H9 (cell line): ENCODE results near the gene GRIN2A. TPM values are rescaled to one million over a fixed set of nuclear protein-coding genes. Genes with fewer than 3 reads are reported as not detected.

Experiments
- DNase-seq: peaks from one replicate; pipeline ENCODE4 v3.0.0-alpha.2; 2017
- H2AFZ ChIP-seq: one replicate; pipeline ENCODE4 v1.6.1; 2013; ENCODE audit warnings: mild to moderate bottlenecking, low read length, control low read depth, moderate library complexity
- H2AK5ac ChIP-seq: 2 replicates; pipeline ENCODE4 v1.6.1; 2013; ENCODE audit warnings: low read length, control low read depth, mixed read lengths; ENCODE audit not compliant: insufficient read length
- H2BK120ac ChIP-seq: one replicate; pipeline ENCODE4 v1.6.1; 2013; ENCODE audit warnings: low read depth, mild to moderate bottlenecking, low read length, control low read depth, inconsistent platforms; ENCODE audit not compliant: poor library complexity, severe bottlenecking
- H2BK12ac ChIP-seq: 2 replicates; pipeline ENCODE4 v1.6.1; 2013; ENCODE audit warnings: low read length, control low read depth, mixed read lengths, low read depth; ENCODE audit not compliant: insufficient read length
- H2BK15ac ChIP-seq: 2 replicates; pipeline ENCODE4 v1.6.1; 2013; ENCODE audit warnings: low read depth, low read length, control low read depth
- H2BK20ac ChIP-seq: one replicate; pipeline ENCODE4 v1.6.1; 2013; ENCODE audit warnings: low read depth, mild to moderate bottlenecking, low read length, control low read depth, inconsistent platforms; ENCODE audit not compliant: poor library complexity, severe bottlenecking
- H2BK5ac ChIP-seq: 2 replicates; pipeline ENCODE4 v1.6.1; 2013; ENCODE audit warnings: low read length, control low read depth, mixed read lengths; ENCODE audit not compliant: insufficient read length
- H3K14ac ChIP-seq: 2 replicates; pipeline ENCODE4 v1.6.1; 2013; ENCODE audit warnings: low read length, control low read depth; ENCODE audit not compliant: insufficient read depth
- H3K18ac ChIP-seq: 2 replicates; pipeline ENCODE4 v1.6.1; 2013; ENCODE audit warnings: low read depth, mild to moderate bottlenecking, mixed read lengths, low read length, control low read depth; ENCODE audit not compliant: insufficient read length
- H3K23ac ChIP-seq: 2 replicates; pipeline ENCODE4 v1.6.1; 2013; ENCODE audit warnings: low read length, control low read depth, mixed read lengths, low read depth; ENCODE audit not compliant: insufficient read length
- H3K23me2 ChIP-seq: 2 replicates; pipeline ENCODE4 v1.6.1; 2013; ENCODE audit warnings: low read depth, mild to moderate bottlenecking, mixed read lengths, low read length, control low read depth; ENCODE audit not compliant: insufficient read length, poor library complexity, severe bottlenecking
- H3K27ac ChIP-seq: 2 replicates; pipeline ENCODE4 v1.5.1; 2013; ENCODE audit warnings: low read length, control low read depth, mixed read lengths, low read depth; ENCODE audit not compliant: insufficient read length
- H3K27me3 ChIP-seq: 2 replicates; pipeline ENCODE4 v1.6.1; 2013; ENCODE audit warnings: low read length, control low read depth, inconsistent platforms; ENCODE audit not compliant: insufficient read depth
- H3K4ac ChIP-seq: 2 replicates; pipeline ENCODE4 v1.6.1; 2013; ENCODE audit warnings: low read depth, mild to moderate bottlenecking, control low read depth, inconsistent platforms, low read length, moderate library complexity
- H3K4me1 ChIP-seq: 2 replicates; pipeline ENCODE4 v1.6.1; 2013; ENCODE audit warnings: low read length, control low read depth, inconsistent platforms; ENCODE audit not compliant: insufficient read depth
- H3K4me2 ChIP-seq: 2 replicates; pipeline ENCODE4 v1.6.1; 2013; ENCODE audit warnings: low read length, control low read depth, mixed read lengths; ENCODE audit not compliant: insufficient read length, insufficient read depth
- H3K56ac ChIP-seq: 2 replicates; pipeline ENCODE4 v1.6.1; 2013; ENCODE audit warnings: low read depth, mild to moderate bottlenecking, mixed read lengths, low read length, control low read depth; ENCODE audit not compliant: insufficient read length
- H3K79me1 ChIP-seq: 2 replicates; pipeline ENCODE4 v1.6.1; 2013; ENCODE audit warnings: low read depth, mild to moderate bottlenecking, moderate library complexity, low read length, control low read depth, inconsistent platforms; ENCODE audit not compliant: insufficient read depth, poor library complexity, severe bottlenecking
- H3K79me2 ChIP-seq: 2 replicates; pipeline ENCODE4 v1.6.1; 2013; ENCODE audit warnings: low read length, control low read depth, inconsistent platforms; ENCODE audit not compliant: insufficient read depth
- H3K9ac ChIP-seq: 2 replicates; pipeline ENCODE4 v1.6.1; 2013; ENCODE audit warnings: low read length, control low read depth, mixed read lengths; ENCODE audit not compliant: insufficient read length; ENCODE audit errors: extremely low read depth
- H3K9me3 ChIP-seq: one replicate; pipeline ENCODE4 v1.6.1; 2013; ENCODE audit warnings: low read depth, low read length, inconsistent platforms; ENCODE audit not compliant: control insufficient read depth
- H3T11ph ChIP-seq: one replicate; pipeline ENCODE4 v1.6.1; 2013; ENCODE audit warnings: mild to moderate bottlenecking, low read length, control low read depth, inconsistent platforms
- H4K20me1 ChIP-seq: one replicate; pipeline ENCODE4 v1.6.1; 2013; ENCODE audit not compliant: control insufficient read depth, insufficient read length, insufficient read depth
- H4K5ac ChIP-seq: 2 replicates; pipeline ENCODE4 v1.6.1; 2013; ENCODE audit warnings: low read depth, mild to moderate bottlenecking, mixed read lengths, low read length, control low read depth; ENCODE audit not compliant: insufficient read length
- H4K8ac ChIP-seq: replicated peaks from 2 replicates; pipeline ENCODE4 v1.6.1; 2013; ENCODE audit warnings: low read length, control low read depth, mixed read lengths, low read depth; ENCODE audit not compliant: insufficient read length
- H4K91ac ChIP-seq: 2 replicates; pipeline ENCODE4 v1.6.1; 2013; ENCODE audit warnings: low read depth, mild to moderate bottlenecking, moderate library complexity, mixed read lengths, low read length, control low read depth; ENCODE audit not compliant: insufficient read length
- H3K27ac Mint-ChIP-seq, 3 experiments: 2 replicates in 2 of 3; 3 replicates in 1 of 3; pipeline ENCODE4 v1.8.0; 2020 to 2021; ENCODE audit warnings: mixed read lengths in 3 of 3, mild to moderate bottlenecking in 1 of 3, moderate library complexity in 1 of 3
- H3K27me3 Mint-ChIP-seq: 2 replicates; pipeline ENCODE4 v1.8.0; 2021; ENCODE audit warnings: low read depth, mild to moderate bottlenecking, moderate library complexity, mixed read lengths
- H3K36me3 Mint-ChIP-seq, 3 experiments: 2 replicates in 2 of 3; 3 replicates in 1 of 3; pipeline ENCODE4 v1.8.0; 2020 to 2021; ENCODE audit warnings: low read depth in 3 of 3, mixed read lengths in 3 of 3; ENCODE audit not compliant: insufficient read depth in 1 of 3
- H3K4me1 Mint-ChIP-seq, 2 experiments: 2 replicates each; pipeline ENCODE4 v1.8.0; 2020; ENCODE audit warnings: mixed read lengths in 2 of 2
- H3K4me3 Mint-ChIP-seq, 2 experiments: 2 replicates in 1 of 2; 3 replicates in 1 of 2; pipeline ENCODE4 v1.8.0; 2020 to 2021; ENCODE audit warnings: mild to moderate bottlenecking in 2 of 2, mixed read lengths in 2 of 2, moderate library complexity in 1 of 2
- H3K9me3 Mint-ChIP-seq, 2 experiments: 2 replicates in 1 of 2; 3 replicates in 1 of 2; pipeline ENCODE4 v1.8.0; 2020; ENCODE audit warnings: mild to moderate bottlenecking in 2 of 2, mixed read lengths in 2 of 2, moderate library complexity in 1 of 2
- CTCF ChIP-seq: fragments of 200-600 bp; sonication (generic); conservative IDR thresholded peaks from 3 replicates; pipeline ENCODE4 v1.8.0; 2021; ENCODE audit warnings: antibody characterized with exemption, mild to moderate bottlenecking
- WGBS: extraction: QIAGEN DNeasy Blood & Tissue Kit; methylation state at CpG from one replicate; pipeline ENCODE4 v1.1.7; 2013; ENCODE audit warnings: missing lambda C conversion rate, low lambda C conversion rate, mixed read lengths; ENCODE audit not compliant: insufficient read length; ENCODE audit errors: extremely low coverage; 5-methylcytosine and 5-hydroxymethylcytosine counted together
- total RNA-seq: library from RNA; stranded (reverse); gene quantifications from 2 replicates; pipeline ENCODE4 v1.2.1, GENCODE V29; 2021

The GRIN2A gene
- total RNA-seq, 1 experiment from 2014 or later, result 1.5 TPM

- H3K23ac ChIP-seq, result no peak overlapping the region
- Mint-ChIP-seq H3K27me3 (peaks cover 7% of the 10 kb centered on the region), H3K27ac (no peak overlapping the region), H3K36me3 (no peaks in the 10 kb centered on the region), H3K4me3 (no peak overlapping the region), H3K9me3 (no peaks in the 10 kb centered on the region), H3K4me1 (peaks cover 6 to 8% of the 10 kb centered on the region in 2 experiments; a peak in 3 of 4 replicates)
- H3K27ac ChIP-seq, result no peak overlapping the region
- TF ChIP-seq CTCF, result no peak
- no peak overlapping the region for H2AK5ac ChIP-seq
- no CpG with 5 or more reads among the region's 4 CpGs for WGBS
- no peak overlapping the region for H2BK20ac ChIP-seq
- H3K27me3 ChIP-seq, result no peaks in the 10 kb centered on the region
- no peaks in the 10 kb centered on the region for H4K20me1 ChIP-seq
- H3K14ac ChIP-seq, result no peak overlapping the region
- H3K9ac ChIP-seq, result no peak overlapping the region
- no peak overlapping the region for H2BK5ac ChIP-seq
- no peak overlapping the region for H2BK15ac ChIP-seq
- no peak overlapping the region for H4K5ac ChIP-seq
- H3K4me1 ChIP-seq, result no peaks in the 10 kb centered on the region
- H3K18ac ChIP-seq, result no peak overlapping the region
- no peak overlapping the region for H3K4ac ChIP-seq
- H2BK120ac ChIP-seq, result no peak overlapping the region
- H2BK12ac ChIP-seq, result no peak overlapping the region
- no peak overlapping the region for H4K8ac ChIP-seq
- H3K4me2 ChIP-seq, result no peak overlapping the region
- no peak overlapping the region for H3K56ac ChIP-seq
- no peaks in the 10 kb centered on the region for H3K9me3 ChIP-seq
- DNase-seq, result no peak
- no peak overlapping the region for H2AFZ ChIP-seq
- H3K79me2 ChIP-seq, result no peaks in the 10 kb centered on the region
- no peak overlapping the region for H3T11ph ChIP-seq
- no peaks in the 10 kb centered on the region for H3K79me1 ChIP-seq
- no peak overlapping the region for H4K91ac ChIP-seq
- no peaks in the 10 kb centered on the region for H3K23me2 ChIP-seq
These were observed 114.8 kb downstream of the GRIN2A start for GRCh38 chr16:10067406-10067805.
